Body of pancreas (tissue), 4 donors: ENCODE results near the gene ZNF652.

Experiments
- POLR2A ChIP-seq, 3 donors: fragments of 450-650 bp; IDR thresholded peaks; one replicate each; pipeline ENCODE4 v1.6.1; 2016; ENCODE audit warnings: antibody characterized with exemption in 3 of 3, mild to moderate bottlenecking in 2 of 3
- TF ChIP-seq, protein P1 (sequence below), 7 experiments: fragments of 450-650 bp in 4 of 7; fragments of 200-600 bp in 3 of 7; sonication (generic) in 3 of 7; IDR thresholded peaks; one replicate each; pipeline ENCODE4 v1.5.1; 2016 to 2019; ENCODE audit warnings: antibody characterized with exemption in 7 of 7

DNA sequence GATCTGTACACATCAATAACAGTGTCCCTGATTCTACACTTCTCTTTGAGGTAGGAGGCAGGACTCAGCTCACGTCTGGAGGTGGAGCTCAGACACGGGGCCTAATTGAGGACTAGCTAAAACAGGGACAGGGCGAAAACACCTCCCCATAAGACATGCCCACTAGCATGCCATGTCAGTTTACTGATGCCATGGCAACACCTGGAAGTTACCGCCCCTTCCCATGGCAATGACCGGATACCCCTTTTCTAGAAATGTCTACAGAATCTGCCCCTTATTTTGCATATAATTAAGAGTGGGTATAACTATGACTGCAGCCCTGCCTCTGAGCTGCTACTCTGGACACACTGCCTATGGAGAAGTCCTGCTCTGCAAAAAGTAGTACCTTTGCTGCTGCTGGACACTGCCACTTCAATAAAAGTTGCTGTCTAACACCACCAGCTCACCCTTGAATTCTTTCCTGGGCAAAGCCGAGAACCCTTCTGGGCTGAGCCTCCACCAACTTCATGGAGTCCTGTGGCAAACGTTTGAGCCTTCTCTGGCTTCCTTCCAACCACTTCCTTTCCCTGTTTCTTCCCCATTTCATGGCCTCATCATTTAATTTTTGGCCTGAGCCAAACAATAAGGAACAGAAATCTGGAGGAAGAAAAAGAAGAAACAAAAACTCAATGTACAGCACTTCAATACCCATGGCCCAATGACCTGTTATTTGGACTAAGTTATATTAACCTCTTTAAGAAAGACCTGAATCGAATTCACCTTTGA, 31.6 kb upstream of the ZNF652 start:
- TF ChIP-seq, protein P1, sequence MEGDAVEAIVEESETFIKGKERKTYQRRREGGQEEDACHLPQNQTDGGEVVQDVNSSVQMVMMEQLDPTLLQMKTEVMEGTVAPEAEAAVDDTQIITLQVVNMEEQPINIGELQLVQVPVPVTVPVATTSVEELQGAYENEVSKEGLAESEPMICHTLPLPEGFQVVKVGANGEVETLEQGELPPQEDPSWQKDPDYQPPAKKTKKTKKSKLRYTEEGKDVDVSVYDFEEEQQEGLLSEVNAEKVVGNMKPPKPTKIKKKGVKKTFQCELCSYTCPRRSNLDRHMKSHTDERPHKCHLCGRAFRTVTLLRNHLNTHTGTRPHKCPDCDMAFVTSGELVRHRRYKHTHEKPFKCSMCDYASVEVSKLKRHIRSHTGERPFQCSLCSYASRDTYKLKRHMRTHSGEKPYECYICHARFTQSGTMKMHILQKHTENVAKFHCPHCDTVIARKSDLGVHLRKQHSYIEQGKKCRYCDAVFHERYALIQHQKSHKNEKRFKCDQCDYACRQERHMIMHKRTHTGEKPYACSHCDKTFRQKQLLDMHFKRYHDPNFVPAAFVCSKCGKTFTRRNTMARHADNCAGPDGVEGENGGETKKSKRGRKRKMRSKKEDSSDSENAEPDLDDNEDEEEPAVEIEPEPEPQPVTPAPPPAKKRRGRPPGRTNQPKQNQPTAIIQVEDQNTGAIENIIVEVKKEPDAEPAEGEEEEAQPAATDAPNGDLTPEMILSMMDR (IDR thresholded peaks at IDR 0.05), result no peak
- TF ChIP-seq POLR2A (IDR thresholded peaks at IDR 0.05), result no peak
